Measurements from ENCODE around the gene ST14.
"Not testable (repeated sequence)": the region's sequence is repeated elsewhere in the genome, so short reads cannot be mapped to it uniquely, and the experiment has no call there.

Gene ST14

GRCh38 chr11:130233888-130234287 is 74.3 kb downstream of the ST14 start:
- not testable (repeated sequence) for DNase-seq (ENCODE audit: low read depth)

DNA sequence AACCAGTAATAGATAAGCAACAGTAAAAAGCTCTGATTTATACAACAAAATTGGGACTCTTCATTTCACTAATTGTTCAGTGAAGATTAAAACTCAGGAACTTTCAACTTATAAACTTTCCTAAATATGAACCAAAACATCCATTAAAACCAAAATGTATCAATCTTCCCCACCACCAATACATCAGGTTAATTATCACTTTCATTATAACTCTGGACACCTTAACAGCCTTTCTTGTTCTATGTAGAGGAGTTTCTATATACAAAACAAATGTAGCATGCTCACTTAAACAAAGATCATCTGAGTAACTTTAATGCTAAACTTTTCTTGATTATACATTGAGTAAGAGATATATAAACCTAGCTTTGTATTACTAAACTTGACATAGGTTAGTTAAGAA is 74.7 kb downstream of the ST14 start:
- DNase-seq (ENCODE audit: low read depth) = no peak

DNA sequence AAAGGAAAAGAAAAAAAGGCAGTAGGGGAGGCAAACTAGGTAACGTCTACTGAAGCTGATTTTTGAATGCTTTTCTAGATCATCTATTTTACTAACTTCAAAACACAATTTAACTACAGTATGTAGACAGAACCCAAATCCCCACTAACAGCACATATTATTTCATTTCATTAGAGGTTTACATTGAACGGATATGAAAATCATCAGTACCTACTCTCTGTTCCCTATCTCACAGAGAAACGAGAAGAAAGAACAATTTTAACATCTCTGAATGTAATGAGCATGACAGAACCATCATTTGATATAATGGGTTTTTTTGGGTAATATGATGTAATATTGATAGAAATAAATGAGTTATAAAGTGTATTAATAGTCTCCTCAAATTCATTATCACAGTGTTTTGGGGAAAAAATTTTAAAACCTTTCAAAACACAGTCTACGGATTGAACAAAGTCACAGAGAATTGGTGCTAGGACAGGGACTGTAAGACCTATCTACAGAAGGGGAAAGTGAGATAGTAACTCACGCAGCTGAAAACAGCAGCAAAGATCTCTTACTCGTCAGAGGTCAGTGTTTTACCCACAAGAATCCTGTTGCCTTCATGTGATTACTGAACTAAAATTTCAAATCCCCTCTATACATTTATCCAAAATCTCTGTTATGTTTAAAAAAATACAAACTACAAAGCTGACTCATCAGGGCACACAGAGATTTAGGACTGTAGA is 77.9 kb downstream of the ST14 start:
- DNase-seq (ENCODE audit: low read depth) = no peak

GRCh38 chr11:130241713-130242112 is 82.1 kb downstream of the ST14 start:
- DNase-seq (ENCODE audit: low read depth) = no peak

DNA sequence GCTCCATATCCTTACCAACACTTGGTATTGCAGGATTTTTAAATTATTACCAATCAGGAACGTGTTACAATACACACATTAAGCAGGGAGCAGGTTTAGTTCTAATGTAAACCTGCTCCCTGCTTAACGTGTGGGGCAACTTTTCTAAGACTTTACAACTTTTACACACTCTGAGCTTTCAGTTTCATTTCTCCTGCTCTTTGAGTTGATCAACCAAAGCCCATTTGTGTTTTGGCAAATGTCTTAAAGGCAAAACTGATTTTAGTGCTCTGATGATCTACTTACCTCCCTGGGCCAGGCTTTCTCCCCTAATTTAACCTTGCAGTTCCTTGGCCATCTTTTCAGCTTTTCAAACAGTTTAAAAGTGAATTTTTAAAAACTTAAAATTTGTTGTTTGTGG is 84.2 kb downstream of the ST14 start:
- DNase-seq (ENCODE audit: low read depth) = no peak

DNA sequence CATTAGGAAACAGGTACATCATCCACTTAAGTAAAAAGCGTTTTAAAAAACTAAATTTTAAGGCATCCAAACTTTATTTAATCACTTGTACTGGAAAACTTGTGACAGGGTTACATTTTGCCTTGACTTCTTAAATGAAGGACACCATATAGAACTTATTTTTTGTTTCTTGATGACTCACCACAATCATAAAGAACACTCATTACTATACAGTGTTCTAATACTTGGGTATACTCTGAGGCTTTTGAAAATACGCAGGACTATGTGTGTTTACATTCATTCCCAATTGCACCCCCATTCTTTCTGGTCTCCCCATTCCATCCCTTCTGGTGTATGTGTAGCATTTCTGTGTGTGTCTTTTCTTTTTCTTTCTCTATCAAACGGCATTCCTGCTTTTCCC is 85.3 kb downstream of the ST14 start:
- no peak for DNase-seq (ENCODE audit: low read depth)

DNA sequence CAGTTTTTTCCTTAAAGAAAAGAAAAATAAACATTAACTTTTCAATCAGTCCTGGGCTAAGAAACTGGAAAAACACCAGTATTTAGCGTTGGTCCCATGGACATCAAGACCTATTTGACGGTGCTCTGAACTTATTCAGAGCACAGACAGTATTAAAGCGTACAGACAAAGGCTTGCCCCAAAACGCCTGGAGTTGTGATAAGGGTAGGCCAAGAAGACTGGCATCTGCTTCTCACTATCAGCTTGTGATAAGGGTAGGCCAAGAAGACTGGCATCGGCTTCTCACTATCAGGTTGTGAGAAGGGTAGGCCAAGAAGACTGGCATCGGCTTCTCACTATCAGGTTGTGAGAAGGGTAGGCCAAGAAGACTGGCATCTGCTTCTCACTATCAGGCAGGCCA is 85.8 kb downstream of the ST14 start:
- DNase-seq (ENCODE audit: low read depth) = not testable (repeated sequence)

- no peak for DNase-seq (ENCODE audit: low read depth)
These were observed 86.7 kb downstream of the ST14 start for GRCh38 chr11:130246270-130246669.

DNA sequence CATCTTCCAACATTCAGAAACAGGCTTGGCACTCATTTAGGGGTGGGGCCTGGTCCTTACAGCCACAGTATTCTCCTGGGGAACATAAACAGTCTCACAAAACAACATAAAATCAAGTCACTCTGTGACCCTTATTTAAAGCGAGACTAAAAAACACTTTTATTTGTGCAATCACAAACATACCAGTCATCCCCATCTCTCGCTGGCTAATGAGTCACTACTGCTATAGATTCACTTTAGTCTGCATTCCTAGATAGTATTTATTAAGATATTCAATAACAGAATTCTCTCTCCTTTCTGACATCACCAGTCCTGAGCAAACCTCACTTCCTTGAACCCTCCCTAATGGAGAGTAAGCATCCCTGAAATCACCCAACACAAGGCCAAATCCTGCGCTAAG is 87.2 kb downstream of the ST14 start:
- DNase-seq (ENCODE audit: low read depth) = no peak

GRCh38 chr11:130247319-130247718 is 87.7 kb downstream of the ST14 start:
- DNase-seq (ENCODE audit: low read depth) = no peak

- DNase-seq (ENCODE audit: low read depth) = no peak
These were observed 89.8 kb downstream of the ST14 start for GRCh38 chr11:130249371-130249770.

GRCh38 chr11:130249929-130250328 is 90.3 kb downstream of the ST14 start:
- DNase-seq (ENCODE audit: low read depth) = not testable (repeated sequence)

- DNase-seq (ENCODE audit: low read depth) = not testable (repeated sequence)
These were observed 92.2 kb downstream of the ST14 start for GRCh38 chr11:130251763-130252162.

Data from non-pigmented ciliary epithelial cell (primary cell).